Panc1 (cell line): ENCODE data around the gene CCN6. TPM values are rescaled to one million over a fixed set of nuclear protein-coding genes. Genes with fewer than 3 reads are reported as not detected.

ENCODE experiments used
- ATAC-seq: fragments of 200-7000 bp; cut with Tn5 transposase; 2 replicates; pipeline ENCODE4 v1.9.1; 2020; ENCODE audit warnings: mild to moderate bottlenecking, moderate library complexity
- BruUV-seq: library from RNA; stranded (reverse); fragments of 400-500 nt; replicated peaks from 2 replicates; lab custom pipeline; 2021; lab: Mats Ljungman, UMichigan
- CTCF ChIA-PET: fragments of 300-600 bp; sonication (Branson Sonifier 250); formaldehyde crosslinking; loops from one replicate; lab custom pipeline; 2022; ENCODE audit warnings: antibody characterized with exemption; lab: Charles Lee
- POLR2A ChIA-PET: fragments of 300-600 bp; sonication (Branson Sonifier 250); formaldehyde crosslinking; loops from one replicate; lab custom pipeline; 2022; ENCODE audit warnings: antibody characterized with exemption; lab: Charles Lee
- DNase-seq: peaks from one replicate; pipeline ENCODE4 v3.0.0-alpha.2; 2010; ENCODE audit warnings: low read depth, low spot score
- H3K27ac ChIP-seq: 2 replicates; pipeline ENCODE4 v1.5.1; 2011; ENCODE audit warnings: mild to moderate bottlenecking, low read length, inconsistent platforms
- H3K27me3 ChIP-seq: fragments of 200-500 bp; sonication (Bioruptor generic); 2 replicates; pipeline ENCODE4 v1.6.0; 2014; ENCODE audit warnings: low read length, inconsistent platforms; ENCODE audit not compliant: control insufficient read depth, insufficient read depth
- H3K36me3 ChIP-seq: fragments of 200-500 bp; sonication (Bioruptor generic); 2 replicates; pipeline ENCODE4 v1.5.1; 2014; ENCODE audit warnings: inconsistent platforms, mild to moderate bottlenecking, low read length, moderate library complexity; ENCODE audit not compliant: control insufficient read depth, insufficient read depth
- H3K4me1 ChIP-seq: 2 replicates; pipeline ENCODE4 v1.5.1; 2011; ENCODE audit warnings: inconsistent platforms, mild to moderate bottlenecking, low read length, moderate library complexity; ENCODE audit not compliant: control insufficient read depth, insufficient read depth
- H3K4me3 ChIP-seq, 2 experiments: 2 replicates each; pipeline ENCODE4 v1.5.1; 2011 to 2012; ENCODE audit warnings: low read depth in 2 of 2, low read length in 2 of 2, mild to moderate bottlenecking in 2 of 2, inconsistent platforms in 1 of 2, moderate library complexity in 1 of 2
- H3K9me3 ChIP-seq: fragments of 200-500 bp; sonication (Bioruptor generic); 2 replicates; pipeline ENCODE4 v1.5.1; 2014; ENCODE audit warnings: low read depth, mild to moderate bottlenecking, inconsistent platforms, low read length, moderate library complexity; ENCODE audit not compliant: control insufficient read depth, insufficient read depth
- CTCF ChIP-seq: fragments of 450-650 bp; IDR thresholded peaks from 2 replicates; pipeline ENCODE4 v1.5.1; 2017; ENCODE audit warnings: mild to moderate bottlenecking
- POLR2AphosphoS5 ChIP-seq: IDR thresholded peaks from 2 replicates; pipeline ENCODE4 v1.6.1; 2012; ENCODE audit warnings: mild to moderate bottlenecking, low read depth, low read length, moderate library complexity
- REST ChIP-seq, 2 experiments: IDR thresholded peaks; 2 replicates each; pipeline ENCODE4 v1.6.1; 2011 to 2012; ENCODE audit warnings: low read depth in 2 of 2, control low read depth in 1 of 2, low read length in 1 of 2, mild to moderate bottlenecking in 1 of 2, moderate library complexity in 1 of 2; ENCODE audit not compliant: insufficient read depth in 1 of 2
- SIN3A ChIP-seq: IDR thresholded peaks from 2 replicates; pipeline ENCODE4 v1.6.1; 2012; ENCODE audit warnings: low read depth, mild to moderate bottlenecking, low read length, moderate library complexity, borderline replicate concordance; ENCODE audit not compliant: insufficient read depth
- TCF7L2 ChIP-seq: IDR thresholded peaks from 2 replicates; pipeline ENCODE4 v1.6.1; 2011; ENCODE audit warnings: mild to moderate bottlenecking, low read depth, low read length, inconsistent platforms
- in situ Hi-C: cut with HindIII; loops from 2 replicates; pipeline ENCODE4 v1.10.0; 2016; ENCODE audit warnings: low sequenced_read_pairs, low pct_unique_long_range_greater_than_20kb
- intact Hi-C: fragments of 100-400 bp; cut with micrococcal nuclease; formaldehyde crosslinking; loops from one replicate; pipeline ENCODE4 v1.10.0; 2022; ENCODE audit not compliant: unreplicated experiment
- total RNA-seq: library from RNA; stranded (reverse); gene quantifications from one replicate; pipeline ENCODE4 v1.2.1, GENCODE V29; 2021; ENCODE audit not compliant: unreplicated experiment

The CCN6 gene
- total RNA-seq, 1 experiment from 2014 or later, result 3.0 TPM

- Histone ChIP-seq H3K36me3 (no peaks in the 10 kb centered on the region), H3K4me1 (peaks cover 14% of the 10 kb centered on the region; the same call in 1 of the 2 replicates), H3K27me3 (peaks cover 16% of the 10 kb centered on the region), H3K9me3 (no peaks in the 10 kb centered on the region), H3K27ac (no peak overlapping the region), H3K4me3 (no peak overlapping the region)
- TF ChIP-seq SIN3A, result no peak
- no peak for TF ChIP-seq POLR2AphosphoS5
- TF ChIP-seq CTCF, result no peak
- no peak for TF ChIP-seq REST (IDR thresholded peaks at IDR 0.05; ENCODE audit: insufficient read depth in 1 of 2, low read depth in 2 of 2, low read length in 1 of 2)
- TF ChIP-seq TCF7L2, result no peak
- BruUV-seq, result no TSS peak
- POLR2A ChIA-PET, result no interaction called here
- ATAC-seq (no peak), DNase-seq (no peak)
- intact Hi-C loops (no loop called here), in situ Hi-C loops (no loop called here)
- CTCF ChIA-PET, result no interaction called here
Observed at GRCh38 chr6:112033791-112034615, 19.9 kb upstream of the CCN6 start.

GRCh38 chr6:112034616-112034995 lies 19.3 kb upstream of the CCN6 start:
- CTCF ChIA-PET, result no interaction called here
- Histone ChIP-seq H3K27ac (no peak overlapping the region), H3K36me3 (no peaks in the 10 kb centered on the region), H3K27me3 (peaks cover 16% of the 10 kb centered on the region), H3K4me3 (no peak overlapping the region), H3K9me3 (no peaks in the 10 kb centered on the region), H3K4me1 (peaks cover 14% of the 10 kb centered on the region; the same call in 1 of the 2 replicates)
- BruUV-seq, result no TSS peak
- ATAC-seq (no peak), DNase-seq (no peak)
- POLR2A ChIA-PET, result no interaction called here
- in situ Hi-C loops, result no loop called here
- intact Hi-C loops, result no loop called here
- TF ChIP-seq POLR2AphosphoS5, result no peak
- no peak for TF ChIP-seq TCF7L2
- no peak for TF ChIP-seq REST (IDR thresholded peaks at IDR 0.05; ENCODE audit: insufficient read depth in 1 of 2, low read depth in 2 of 2, low read length in 1 of 2)
- no peak for TF ChIP-seq CTCF
- no peak for TF ChIP-seq SIN3A
